GM12872 (cell line): ENCODE results near the gene HCAR3.

Experiments
- CTCF ChIP-seq: IDR thresholded peaks from 3 replicates; pipeline ENCODE4 v1.5.1; 2011; ENCODE audit warnings: low read depth, mild to moderate bottlenecking, low read length, moderate library complexity; ENCODE audit not compliant: insufficient read depth

Gene HCAR3

GRCh38 chr12:122668268-122668667 lies 48.3 kb downstream of the HCAR3 start:
- no peak for TF ChIP-seq CTCF

- TF ChIP-seq CTCF, result no peak
Measured at GRCh38 chr12:122665759-122666158, 50.9 kb downstream of the HCAR3 start.

- TF ChIP-seq CTCF, result no peak
Measured at GRCh38 chr12:122665349-122665748, 51.3 kb downstream of the HCAR3 start.
